ENCODE results near the gene RANBP6.
"Not testable (repeated sequence)": the region's sequence is repeated elsewhere in the genome, so short reads cannot be mapped to it uniquely, and the experiment has no call there.

Gene RANBP6

DNA sequence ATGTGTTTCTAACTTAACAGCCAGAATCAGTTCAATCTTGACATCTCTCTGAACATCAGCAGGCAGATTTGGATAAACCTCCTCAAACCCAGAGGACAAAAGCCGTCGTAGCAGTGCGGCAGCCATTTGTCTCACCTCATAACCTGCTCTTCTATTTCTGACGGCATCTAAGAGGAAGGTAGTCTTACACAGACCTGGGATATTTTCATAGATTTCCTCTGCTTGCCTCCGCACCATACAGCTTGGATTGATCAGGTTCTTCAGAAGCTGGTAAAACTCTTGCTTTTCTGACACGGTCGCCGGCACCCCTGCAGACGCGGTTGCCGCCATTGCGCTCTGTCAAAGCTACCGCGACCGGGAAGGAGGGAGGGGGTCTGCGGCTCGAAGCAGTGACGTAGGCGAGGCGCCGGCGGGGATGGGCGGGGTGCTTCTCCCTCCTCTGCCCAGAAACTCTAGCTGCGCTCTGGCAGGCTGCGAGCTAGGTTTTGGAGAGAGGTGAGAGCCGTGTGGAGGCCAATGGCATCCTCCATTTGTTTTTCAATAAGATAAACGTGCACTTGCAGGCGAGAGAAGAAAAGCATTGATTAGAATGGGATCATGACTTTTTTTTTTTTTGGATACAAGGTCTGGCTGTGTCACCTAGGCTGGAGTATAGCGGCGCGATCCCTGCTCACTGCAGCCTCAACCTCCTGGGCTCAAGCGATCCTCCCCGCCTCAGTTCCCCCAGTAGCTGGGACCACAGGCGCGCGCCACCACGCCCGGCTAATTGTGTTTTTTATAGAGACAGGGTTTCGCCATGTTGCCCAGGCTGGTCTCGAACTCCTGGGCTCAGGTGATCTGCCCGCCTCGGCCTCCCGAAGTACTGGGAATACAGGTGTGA lies at the start of gene RANBP6:
Gene RANBP6, minus strand, starts transcription at position 347 of the 880 bp plus-strand sequence. Its CDS starts 17 bp downstream, at position 330.
- peak; percentile 90 to 94 for DNase-seq

- DNase-seq = not testable (repeated sequence)
These were observed 47.7 kb upstream of the RANBP6 start for GRCh38 chr9:6063146-6063545.

DNA sequence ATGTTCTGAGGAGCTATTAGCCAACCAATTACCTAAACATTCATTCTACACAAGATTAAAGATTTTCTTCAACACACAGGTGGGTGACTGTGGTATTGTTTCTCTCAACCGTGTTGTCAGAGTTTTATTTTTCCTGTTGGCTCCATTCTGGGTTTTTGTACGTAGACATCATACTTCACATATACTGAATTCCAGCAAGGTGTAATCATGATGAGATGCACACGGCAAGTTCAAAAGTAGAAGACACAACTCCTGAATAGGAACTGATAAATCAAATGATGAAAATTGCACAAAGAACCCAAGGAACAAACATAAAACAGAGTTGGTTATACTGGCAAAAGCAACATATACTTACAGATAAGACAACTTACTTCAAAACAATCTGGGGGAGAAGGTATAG lies 40.2 kb upstream of the RANBP6 start:
- DNase-seq = no peak

- DNase-seq = peak in 1 of 2 experiments; percentile 29
These were observed 39.8 kb upstream of the RANBP6 start for GRCh38 chr9:6055216-6055615.

GRCh38 chr9:6054280-6055099 lies 39.1 kb upstream of the RANBP6 start:
- DNase-seq = peak; percentile 58 to 72

GRCh38 chr9:6052293-6052919 lies 37.0 kb upstream of the RANBP6 start:
- no peak for DNase-seq

GRCh38 chr9:6051511-6051950 lies 36.1 kb upstream of the RANBP6 start:
- DNase-seq = no peak

- peak; percentile 34 to 46 for DNase-seq
These were observed 34.4 kb upstream of the RANBP6 start for GRCh38 chr9:6049798-6050197.

DNA sequence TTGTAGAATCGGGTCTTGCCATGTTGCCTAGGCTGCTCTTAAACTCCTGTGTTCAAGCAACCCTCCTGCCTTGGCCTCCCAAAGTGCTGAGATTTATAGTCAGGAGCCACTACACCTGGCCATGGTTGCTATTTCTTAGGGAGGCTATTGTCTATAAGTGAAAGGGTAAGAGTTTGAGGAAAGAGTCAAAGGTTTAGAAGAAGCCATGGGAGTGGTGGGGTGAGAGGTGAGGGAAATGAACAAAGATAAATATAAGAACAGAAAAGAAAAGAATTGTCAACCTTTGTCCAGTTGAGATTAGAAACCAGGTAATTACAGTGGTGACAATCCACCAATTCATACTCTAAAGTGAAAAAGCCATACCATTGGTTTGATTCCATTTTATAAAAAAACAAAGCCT lies 32.6 kb upstream of the RANBP6 start:
- DNase-seq = no peak

DNA sequence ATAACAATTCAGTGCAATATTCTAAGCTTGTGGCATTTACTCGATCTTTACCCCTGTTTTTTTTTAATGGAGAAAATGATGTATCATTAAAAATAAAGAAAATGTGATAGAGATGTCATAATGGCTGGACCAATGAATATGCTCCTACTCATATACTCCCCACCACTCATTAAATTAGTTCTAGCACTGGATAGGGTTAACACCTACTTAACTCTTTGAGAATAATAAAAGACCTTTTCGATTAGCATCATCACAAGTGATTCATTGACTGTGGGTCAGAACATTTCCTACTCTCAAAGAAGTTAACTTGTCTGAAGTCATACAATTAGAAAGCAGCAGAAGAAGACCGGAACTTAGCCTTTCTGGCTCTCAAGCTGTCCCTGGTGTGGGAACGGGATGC lies 31.6 kb upstream of the RANBP6 start:
- DNase-seq = no peak

GRCh38 chr9:6045364-6045763 lies 29.9 kb upstream of the RANBP6 start:
- no peak for DNase-seq

GRCh38 chr9:6040077-6040476 lies 24.7 kb upstream of the RANBP6 start:
- DNase-seq = no peak

DNA sequence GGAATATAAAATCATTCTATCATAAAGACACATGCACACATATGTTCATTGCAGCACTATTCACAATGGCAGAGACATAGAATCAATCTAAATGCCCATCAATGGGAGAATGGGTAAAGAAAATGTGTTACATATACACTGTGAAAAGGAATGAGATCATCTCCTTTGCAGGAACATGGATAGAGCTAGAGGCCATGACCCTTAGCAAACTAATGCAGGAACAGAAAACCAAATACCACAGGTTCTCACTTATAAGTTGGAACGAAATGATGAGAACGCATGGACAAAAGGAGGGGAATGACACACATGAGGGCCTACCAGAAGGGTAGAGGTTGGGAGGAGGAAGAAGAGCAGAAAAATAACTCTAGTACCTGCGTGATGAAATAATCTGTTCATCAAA lies 21.0 kb upstream of the RANBP6 start:
- no peak for DNase-seq

DNA sequence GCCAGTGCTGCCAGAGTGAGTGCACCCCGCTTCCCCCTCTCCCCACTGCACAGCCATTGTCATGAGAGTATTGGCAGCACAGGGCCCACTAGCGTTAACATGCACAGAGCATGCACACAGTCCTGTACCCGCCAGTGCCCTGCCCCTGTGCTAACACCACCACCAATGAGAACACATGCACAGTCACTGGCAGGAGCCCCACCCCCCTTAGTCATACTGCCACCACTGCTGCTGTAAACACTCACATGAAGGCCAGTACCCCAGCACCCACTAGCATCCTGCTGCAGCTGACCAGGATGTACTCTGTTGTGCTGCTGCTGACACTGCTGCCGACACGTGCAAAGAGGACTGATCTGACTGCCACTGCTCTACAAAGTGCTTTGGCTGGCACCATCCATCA lies 19.5 kb upstream of the RANBP6 start:
- no peak for DNase-seq

- DNase-seq = no peak
These were observed 14.3 kb upstream of the RANBP6 start for GRCh38 chr9:6029604-6030274.

- DNase-seq = peak; percentile 9 to 19
These were observed 8.7 kb upstream of the RANBP6 start for GRCh38 chr9:6024035-6024554.

DNA sequence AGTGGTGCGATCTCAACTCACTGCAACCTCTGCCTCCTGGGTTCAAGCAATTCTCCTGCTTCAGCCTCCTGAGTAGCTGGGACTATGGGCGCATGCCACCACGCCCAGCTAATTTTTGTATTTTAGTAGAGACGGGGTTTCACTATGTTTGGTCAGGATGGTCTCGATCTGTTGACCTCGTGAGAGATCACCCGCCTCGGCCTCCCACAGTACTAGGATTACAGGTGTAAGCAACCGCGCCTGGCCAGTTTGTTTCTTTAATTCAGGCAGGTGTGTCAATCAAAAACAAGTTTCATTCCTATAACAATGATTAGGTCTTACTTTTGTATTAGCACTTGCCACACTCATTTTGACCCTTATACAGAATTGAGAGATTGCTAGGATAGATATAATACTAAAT lies 1.6 kb upstream of the RANBP6 start:
- DNase-seq = not testable (repeated sequence)

DNA sequence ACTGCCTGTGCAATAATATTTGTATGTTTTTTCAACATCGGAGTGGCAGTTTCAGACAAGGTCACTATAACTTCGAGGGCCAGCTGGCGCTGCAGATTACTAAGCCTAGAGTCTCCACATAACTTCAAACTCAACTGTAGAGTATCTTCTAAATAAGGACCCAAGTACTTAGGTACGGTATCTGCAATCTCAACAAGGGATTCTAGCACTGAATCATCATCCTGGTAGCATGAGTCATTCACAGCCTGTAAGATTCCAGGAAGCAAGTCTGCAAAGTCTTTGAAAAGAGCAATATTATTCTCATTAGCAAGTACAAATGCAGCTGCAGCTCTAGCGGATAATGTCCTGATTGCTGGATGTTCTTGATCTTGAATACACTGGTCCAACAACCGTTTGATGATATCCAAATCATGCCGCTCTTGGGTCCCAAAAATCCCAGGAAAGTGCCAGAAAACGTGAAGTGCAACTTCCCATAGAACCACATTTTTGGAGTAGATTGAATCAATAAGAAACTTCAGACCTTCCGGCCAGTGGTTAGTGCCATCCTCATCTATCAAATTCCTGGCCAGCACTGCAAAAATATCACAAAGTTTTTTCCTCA lies 654 bp downstream of the RANBP6 start:
- peak in 1 of 2 experiments; percentile 14 for DNase-seq

- DNase-seq = peak; percentile 89 to 93
These were observed 7.0 kb downstream of the RANBP6 start for GRCh38 chr9:6008169-6008979.

DNA sequence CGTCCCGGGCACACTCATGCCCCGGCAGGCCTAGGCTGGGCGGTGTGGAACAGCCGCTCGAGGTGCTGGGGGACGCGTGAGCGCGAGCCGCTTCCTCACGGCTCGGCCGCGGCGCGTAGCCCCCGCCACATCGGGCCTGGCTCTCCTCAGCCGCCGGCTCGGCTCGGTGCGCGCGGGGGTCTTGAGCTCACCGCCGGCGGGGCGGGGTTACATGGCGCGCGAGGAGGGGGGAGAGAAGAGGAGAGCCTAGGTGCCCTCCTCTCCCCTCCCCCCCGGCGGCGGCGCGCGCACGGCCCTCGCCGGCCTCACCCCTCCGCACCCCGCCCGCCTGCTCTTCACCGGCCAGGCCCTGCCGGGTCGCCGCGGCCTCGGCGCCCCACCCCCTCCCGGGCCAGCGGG lies 7.7 kb downstream of the RANBP6 start:
- peak; percentile 68 to 76 for DNase-seq
